K562 (cell line): ENCODE results near the gene MATR3. TPM values are rescaled to one million over a fixed set of nuclear protein-coding genes. Genes with fewer than 3 reads are reported as not detected.

Experiments
- ASH1L ChIP-seq: fragments of 450-650 bp; IDR thresholded peaks from 2 replicates; pipeline ENCODE4 v1.6.1; 2018; ENCODE audit warnings: borderline replicate concordance, mild to moderate bottlenecking, low read depth; ENCODE audit not compliant: partially characterized antibody
- CBX1 ChIP-seq: sonication (generic); IDR thresholded peaks from 2 replicates; pipeline ENCODE4 v1.6.1; 2016; ENCODE audit warnings: antibody characterized with exemption, low read depth, mild to moderate bottlenecking
- CHD1 ChIP-seq: fragments of 200-600 bp; sonication (generic); IDR thresholded peaks from one replicate; pipeline ENCODE4 v1.6.1; 2012; ENCODE audit warnings: mild to moderate bottlenecking, moderate library complexity, low read length, inconsistent platforms
- GTF2E2 ChIP-seq: fragments of 200-800 bp; sonication (Bioruptor generic); IDR thresholded peaks from 2 replicates; pipeline ENCODE4 v1.6.1; 2016; ENCODE audit warnings: missing genetic modification characterization, missing compliant biosample characterization
- HNRNPK ChIP-seq: fragments of 200-400 bp; formaldehyde crosslinking; IDR thresholded peaks from one replicate; pipeline ENCODE4 v1.6.1; 2018; ENCODE audit warnings: mild to moderate bottlenecking, low read depth, low read length; ENCODE audit not compliant: poor library complexity, severe bottlenecking
- HNRNPLL ChIP-seq: fragments of 200-400 bp; formaldehyde crosslinking; IDR thresholded peaks from 2 replicates; pipeline ENCODE4 v1.6.1; 2017; ENCODE audit warnings: low read length, low read depth, mild to moderate bottlenecking; ENCODE audit not compliant: poor library complexity, severe bottlenecking
- JUND ChIP-seq, 2 experiments: IDR thresholded peaks; 2 replicates in 1 of 2; 3 replicates in 1 of 2; pipeline ENCODE4 v1.6.1; 2011; ENCODE audit warnings: borderline replicate concordance in 2 of 2, low read depth in 2 of 2, low read length in 2 of 2, improper control_type of control experiment in 1 of 2, missing biosample characterization in 1 of 2, missing genetic modification characterization in 1 of 2, missing genetic modification reagents in 1 of 2
- MAFF ChIP-seq: IDR thresholded peaks from 2 replicates; pipeline ENCODE4 v1.6.1; 2012; ENCODE audit warnings: low read length, improper control_type of control experiment
- PHTF2 ChIP-seq: fragments of 250-450 bp; sonication (Bioruptor Pico); IDR thresholded peaks from 2 replicates; pipeline ENCODE4 v1.5.0; 2021; ENCODE audit warnings: mild to moderate bottlenecking
- POLR2AphosphoS2 ChIP-seq: IDR thresholded peaks from 2 replicates; pipeline ENCODE4 v1.6.1; 2012; ENCODE audit warnings: low read length, improper control_type of control experiment
- RBM22 ChIP-seq: fragments of 200-400 bp; formaldehyde crosslinking; IDR thresholded peaks from 2 replicates; pipeline ENCODE4 v1.6.1; 2018; ENCODE audit warnings: low read length, low read depth; ENCODE audit not compliant: poor library complexity, severe bottlenecking
- TARDBP ChIP-seq: fragments of 450-650 bp; IDR thresholded peaks from 2 replicates; pipeline ENCODE4 v1.6.1; 2016
- polyA plus RNA-seq, 8 experiments: library from polyadenylated mRNA; depleted of rRNA in 4 of 8; stranded (reverse) in 5 of 8; unstranded in 3 of 8; fragments of >200 nt; fragmentation: Nextera tagmentation in 2 of 8; fragmentation: Illumina TruSeq in 1 of 8; extraction: Ambion mirVana in 2 of 8; extraction: Trizol in 1 of 8; gene quantifications; 2 replicates each; pipeline versions ENCODE4 v1.2.1 to v1.2.3, GENCODE V29; 2011 to 2014; ENCODE audit warnings: inconsistent platforms in 1 of 8, missing spikeins in 1 of 8
- total RNA-seq, 7 experiments: library from RNA; depleted of rRNA in 6 of 7; stranded (reverse); fragments of >200 nt in 6 of 7; fragmentation: Illumina TruSeq in 2 of 7; extraction: Trizol in 2 of 7; gene quantifications; 2 replicates each; pipeline versions ENCODE4 v1.2.1 to v1.2.3, GENCODE V29; 2011 to 2021; ENCODE audit warnings: low replicate concordance in 1 of 7
- TF ChIP-seq, protein P1 (sequence below), 2 experiments: IDR thresholded peaks; 2 replicates each; pipeline ENCODE4 v1.6.1; 2012; ENCODE audit warnings: improper control_type of control experiment in 2 of 2, low read depth in 2 of 2, low read length in 2 of 2, borderline replicate concordance in 1 of 2

Gene MATR3
- total and polyA plus RNA-seq, 9 of the 15 experiments (the other 6 are each of a cell fraction or from before 2014, with no cell fraction given): 150 to 425 (median 263) TPM

DNA sequence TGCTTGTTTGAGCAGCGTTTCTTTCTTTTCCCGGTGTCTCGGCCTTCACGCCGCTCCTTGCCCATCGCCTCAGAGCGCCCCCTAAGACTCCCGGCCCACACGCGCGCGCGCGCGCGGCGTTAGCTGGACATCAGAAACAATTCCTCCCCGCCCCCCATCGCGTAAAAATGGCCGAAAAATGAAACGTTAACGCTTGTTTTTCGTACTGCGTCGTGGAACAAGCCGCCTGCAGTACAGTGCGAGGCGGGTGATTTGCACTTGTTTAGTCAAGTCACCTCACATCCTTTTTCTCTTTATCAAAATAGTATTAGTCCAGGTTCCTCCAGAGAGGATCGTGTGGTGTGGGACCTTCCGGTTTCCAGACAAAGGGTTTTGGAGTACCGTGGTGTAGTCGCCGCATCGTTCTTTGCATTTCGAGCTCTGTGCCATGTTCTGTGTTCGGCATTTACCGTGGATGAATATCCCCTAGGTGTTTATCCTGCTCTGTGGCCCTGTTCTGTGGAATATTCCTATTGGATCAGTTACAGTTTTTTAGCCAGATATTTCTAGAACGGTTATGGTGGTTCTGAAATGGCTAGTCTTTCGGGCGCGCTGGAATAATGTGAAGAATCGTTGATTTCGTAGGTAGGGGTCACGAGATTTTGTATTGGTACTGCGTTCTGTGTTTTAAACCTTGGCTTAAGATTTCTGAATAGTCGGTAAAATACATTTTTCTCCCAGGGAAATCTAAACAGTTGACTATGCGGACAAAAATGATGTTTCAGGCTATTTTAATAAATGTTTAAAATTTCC, 1.0 kb downstream of the MATR3 start (continued):
- TF ChIP-seq ASH1L (no peak), CBX1 (no peak), CHD1 (peak; percentile 52), HNRNPK (no peak), RBM22 (peak; percentile 1), HNRNPLL (peak; percentile 74), POLR2AphosphoS2 (no peak), PHTF2 (CRISPR knock-in tag) (no peak), MAFF (no peak), GTF2E2 (tag) (peak; percentile 34; the same call in 1 of the 2 replicates), TARDBP (peak; percentile 59; the same call in 1 of the 2 replicates), JUND (IDR thresholded peaks at IDR 0.05; ENCODE audit: borderline replicate concordance, low read depth, low read length) (no peak; the same call in 1 of the 2 replicates), JUND (tag; IDR thresholded peaks at IDR 0.05; ENCODE audit: borderline replicate concordance, low read depth, low read length) (no peak; the same call in 2 of the 3 replicates)
- TF ChIP-seq, protein P1, sequence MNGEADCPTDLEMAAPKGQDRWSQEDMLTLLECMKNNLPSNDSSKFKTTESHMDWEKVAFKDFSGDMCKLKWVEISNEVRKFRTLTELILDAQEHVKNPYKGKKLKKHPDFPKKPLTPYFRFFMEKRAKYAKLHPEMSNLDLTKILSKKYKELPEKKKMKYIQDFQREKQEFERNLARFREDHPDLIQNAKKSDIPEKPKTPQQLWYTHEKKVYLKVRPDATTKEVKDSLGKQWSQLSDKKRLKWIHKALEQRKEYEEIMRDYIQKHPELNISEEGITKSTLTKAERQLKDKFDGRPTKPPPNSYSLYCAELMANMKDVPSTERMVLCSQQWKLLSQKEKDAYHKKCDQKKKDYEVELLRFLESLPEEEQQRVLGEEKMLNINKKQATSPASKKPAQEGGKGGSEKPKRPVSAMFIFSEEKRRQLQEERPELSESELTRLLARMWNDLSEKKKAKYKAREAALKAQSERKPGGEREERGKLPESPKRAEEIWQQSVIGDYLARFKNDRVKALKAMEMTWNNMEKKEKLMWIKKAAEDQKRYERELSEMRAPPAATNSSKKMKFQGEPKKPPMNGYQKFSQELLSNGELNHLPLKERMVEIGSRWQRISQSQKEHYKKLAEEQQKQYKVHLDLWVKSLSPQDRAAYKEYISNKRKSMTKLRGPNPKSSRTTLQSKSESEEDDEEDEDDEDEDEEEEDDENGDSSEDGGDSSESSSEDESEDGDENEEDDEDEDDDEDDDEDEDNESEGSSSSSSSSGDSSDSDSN (IDR thresholded peaks at IDR 0.05; ENCODE audit: borderline replicate concordance in 1 of 2, low read depth in 2 of 2, low read length in 2 of 2): peak in 1 of 2 experiments; percentile 68; a peak in 2 of 4 replicates
